ENCODE results near the gene NUDT1.

The NUDT1 gene

DNA sequence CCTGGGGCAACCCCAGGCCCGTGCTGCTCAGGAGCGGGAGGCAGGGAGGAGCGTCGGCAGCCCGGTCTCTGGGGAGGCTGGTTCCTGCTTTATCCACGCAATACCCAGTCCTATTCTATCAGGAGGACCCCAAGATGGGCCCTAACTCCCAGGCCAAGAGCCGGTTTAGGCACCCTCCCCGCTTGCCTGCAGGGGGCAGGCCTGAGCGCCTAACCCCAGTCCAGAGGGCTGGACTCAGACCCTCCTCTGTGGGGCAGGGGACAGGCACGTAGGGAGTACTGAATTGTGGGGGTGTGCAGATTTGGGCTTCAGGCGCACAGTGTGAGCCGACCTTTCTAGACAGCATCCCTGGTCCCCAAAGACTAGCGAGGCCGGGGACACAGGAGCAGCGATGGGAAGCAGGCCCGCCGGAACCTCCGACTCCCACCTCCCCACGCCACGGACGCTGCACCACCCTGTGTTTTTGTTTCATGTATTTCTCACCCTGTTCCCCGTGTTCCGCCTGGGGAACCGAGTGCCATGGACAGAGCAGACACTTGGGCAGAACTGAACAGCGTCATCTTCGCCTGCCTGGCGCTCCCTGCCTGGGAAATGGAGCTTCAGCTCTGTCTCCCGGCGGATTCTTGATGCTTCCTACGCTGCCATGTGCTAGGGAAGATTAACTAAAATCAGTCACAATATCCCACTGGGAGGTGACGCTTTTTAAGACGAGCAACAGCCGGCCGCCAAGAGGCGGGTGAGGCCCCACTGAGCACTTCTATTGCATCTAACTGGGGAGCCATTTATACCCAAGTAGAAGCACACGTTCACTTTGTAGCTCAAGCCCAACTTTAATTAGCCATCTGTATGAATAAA, 5.3 kb downstream of the NUDT1 start:
- Histone ChIP-seq H3K36me3 (ENCODE audit: control insufficient read depth, insufficient read depth, low read length) (no peaks in the 10 kb centered on the region), H3K4me1 (ENCODE audit: control insufficient read depth, insufficient read depth, low read length, poor library complexity, severe bottlenecking) (peaks cover 15% of the 10 kb centered on the region)
- DNase-seq, result no peak

DNA sequence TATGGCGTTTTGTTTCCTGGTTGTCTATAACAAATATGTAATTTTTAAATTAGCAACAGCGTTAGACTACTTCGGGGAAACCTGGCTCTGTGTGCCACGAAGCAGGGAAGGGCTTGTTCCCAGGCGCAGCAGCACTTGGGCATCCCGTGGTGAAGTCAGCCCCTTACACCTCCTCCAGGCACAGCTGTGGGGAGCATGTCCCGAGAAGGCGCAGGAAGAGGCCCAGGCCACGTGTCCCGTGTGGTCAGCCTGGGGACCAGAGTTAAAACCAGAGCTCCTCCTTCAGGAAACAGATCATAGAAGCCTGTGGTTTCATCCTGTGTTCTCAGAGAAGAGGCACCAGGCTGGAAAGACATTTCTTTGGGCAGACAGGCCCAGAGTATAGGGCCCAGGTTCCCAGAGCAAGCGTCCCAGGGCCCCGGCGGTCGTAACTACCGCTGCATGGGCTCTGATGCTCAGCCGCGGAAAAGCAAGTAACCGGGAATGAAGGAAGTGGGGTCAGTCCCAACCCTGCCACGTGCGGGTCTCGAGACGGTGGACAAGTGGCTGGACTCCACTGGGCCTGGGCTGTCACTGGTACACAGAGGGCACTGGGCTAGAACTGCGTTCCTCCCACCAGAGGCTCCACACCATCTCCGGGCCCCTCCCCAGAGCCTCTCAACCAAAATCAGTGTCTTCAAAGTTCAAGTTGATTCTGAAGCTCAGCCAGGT, 7.1 kb downstream of the NUDT1 start:
- no peaks in the 10 kb centered on the region for H3K27me3 ChIP-seq (replicated peaks; ENCODE audit: control insufficient read depth, insufficient read depth, low read length, poor library complexity, severe bottlenecking)
- no peaks in the 10 kb centered on the region for H3K9me3 ChIP-seq (ENCODE audit: control insufficient read depth, low read length)
- H3K27ac ChIP-seq (ENCODE audit: insufficient read depth, low read length, poor library complexity, severe bottlenecking), result no peak overlapping the region
- no peaks in the 10 kb centered on the region for H3K36me3 ChIP-seq (ENCODE audit: control insufficient read depth, insufficient read depth, low read length)
- DNase-seq, result no peak
- peaks cover 12% of the 10 kb centered on the region for H3K4me1 ChIP-seq (ENCODE audit: control insufficient read depth, insufficient read depth, low read length, poor library complexity, severe bottlenecking)
- no peak overlapping the region for H3K4me3 ChIP-seq (ENCODE audit: insufficient read depth, low read depth, low read length, poor library complexity, severe bottlenecking)

More for the DNA sequence above, 5.3 kb downstream of the NUDT1 start:
- no peak overlapping the region for H3K27ac ChIP-seq (ENCODE audit: insufficient read depth, low read length, poor library complexity, severe bottlenecking)
- no peaks in the 10 kb centered on the region for H3K27me3 ChIP-seq (replicated peaks; ENCODE audit: control insufficient read depth, insufficient read depth, low read length, poor library complexity, severe bottlenecking)
- no peak overlapping the region for H3K4me3 ChIP-seq (ENCODE audit: insufficient read depth, low read depth, low read length, poor library complexity, severe bottlenecking)
- no peaks in the 10 kb centered on the region for H3K9me3 ChIP-seq (ENCODE audit: control insufficient read depth, low read length)

DNA sequence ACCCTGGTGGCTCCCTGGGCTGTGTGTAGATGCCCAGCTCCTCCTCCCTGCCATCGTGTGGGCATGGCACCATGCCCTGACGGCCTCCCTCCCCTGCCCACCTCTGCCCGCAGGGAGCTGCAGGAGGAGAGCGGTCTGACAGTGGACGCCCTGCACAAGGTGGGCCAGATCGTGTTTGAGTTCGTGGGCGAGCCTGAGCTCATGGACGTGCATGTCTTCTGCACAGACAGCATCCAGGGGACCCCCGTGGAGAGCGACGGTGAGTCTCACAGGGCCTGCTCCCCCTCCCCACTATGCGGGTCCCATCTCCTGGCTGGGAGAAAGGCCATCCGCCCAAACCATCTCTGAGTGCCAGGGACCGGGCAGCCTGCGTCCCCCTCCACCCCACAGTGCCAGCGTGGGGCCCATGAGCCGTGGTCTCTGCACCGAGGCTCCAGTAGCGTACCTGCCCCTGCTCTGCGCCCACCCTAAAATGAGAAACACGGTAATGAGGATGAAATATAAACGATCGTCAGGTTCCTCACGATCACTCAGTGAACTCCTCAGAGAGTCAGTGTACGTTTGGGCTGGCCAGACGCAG, 7.8 kb downstream of the NUDT1 start:
- Histone ChIP-seq H3K27ac (ENCODE audit: insufficient read depth, low read length, poor library complexity, severe bottlenecking) (no peak overlapping the region), H3K4me1 (ENCODE audit: control insufficient read depth, insufficient read depth, low read length, poor library complexity, severe bottlenecking) (peaks cover 12% of the 10 kb centered on the region), H3K36me3 (ENCODE audit: control insufficient read depth, insufficient read depth, low read length) (no peaks in the 10 kb centered on the region), H3K9me3 (ENCODE audit: control insufficient read depth, low read length) (no peaks in the 10 kb centered on the region), H3K4me3 (ENCODE audit: insufficient read depth, low read depth, low read length, poor library complexity, severe bottlenecking) (no peak overlapping the region), H3K27me3 (replicated peaks; ENCODE audit: control insufficient read depth, insufficient read depth, low read length, poor library complexity, severe bottlenecking) (no peaks in the 10 kb centered on the region)
- no peak for DNase-seq

DNA sequence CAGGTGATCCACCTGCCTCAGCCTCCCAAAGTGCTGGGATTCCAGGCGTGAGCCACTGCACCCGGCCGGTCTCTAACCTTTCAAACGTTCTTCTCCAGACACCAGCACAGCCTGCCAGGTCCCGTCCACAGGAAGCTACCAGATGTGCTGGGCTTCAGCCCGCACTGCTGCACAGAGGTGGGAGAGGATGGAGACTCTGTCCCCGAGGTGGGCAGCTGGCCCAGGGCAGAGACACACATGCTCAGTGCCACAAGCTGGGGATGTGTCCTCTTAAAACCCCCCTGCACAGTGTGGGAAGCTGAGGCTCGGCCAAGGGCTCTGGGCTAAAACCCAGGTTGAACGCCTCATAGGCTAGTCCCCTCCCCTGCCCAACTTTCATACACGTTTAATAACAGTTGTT, 9.4 kb downstream of the NUDT1 start:
- Histone ChIP-seq H3K27ac (ENCODE audit: insufficient read depth, low read length, poor library complexity, severe bottlenecking) (no peak overlapping the region), H3K27me3 (replicated peaks; ENCODE audit: control insufficient read depth, insufficient read depth, low read length, poor library complexity, severe bottlenecking) (no peaks in the 10 kb centered on the region), H3K36me3 (ENCODE audit: control insufficient read depth, insufficient read depth, low read length) (no peaks in the 10 kb centered on the region), H3K4me3 (ENCODE audit: insufficient read depth, low read depth, low read length, poor library complexity, severe bottlenecking) (no peak overlapping the region), H3K4me1 (ENCODE audit: control insufficient read depth, insufficient read depth, low read length, poor library complexity, severe bottlenecking) (peaks cover 12% of the 10 kb centered on the region), H3K9me3 (ENCODE audit: control insufficient read depth, low read length) (no peaks in the 10 kb centered on the region)
- DNase-seq, result no peak

DNA sequence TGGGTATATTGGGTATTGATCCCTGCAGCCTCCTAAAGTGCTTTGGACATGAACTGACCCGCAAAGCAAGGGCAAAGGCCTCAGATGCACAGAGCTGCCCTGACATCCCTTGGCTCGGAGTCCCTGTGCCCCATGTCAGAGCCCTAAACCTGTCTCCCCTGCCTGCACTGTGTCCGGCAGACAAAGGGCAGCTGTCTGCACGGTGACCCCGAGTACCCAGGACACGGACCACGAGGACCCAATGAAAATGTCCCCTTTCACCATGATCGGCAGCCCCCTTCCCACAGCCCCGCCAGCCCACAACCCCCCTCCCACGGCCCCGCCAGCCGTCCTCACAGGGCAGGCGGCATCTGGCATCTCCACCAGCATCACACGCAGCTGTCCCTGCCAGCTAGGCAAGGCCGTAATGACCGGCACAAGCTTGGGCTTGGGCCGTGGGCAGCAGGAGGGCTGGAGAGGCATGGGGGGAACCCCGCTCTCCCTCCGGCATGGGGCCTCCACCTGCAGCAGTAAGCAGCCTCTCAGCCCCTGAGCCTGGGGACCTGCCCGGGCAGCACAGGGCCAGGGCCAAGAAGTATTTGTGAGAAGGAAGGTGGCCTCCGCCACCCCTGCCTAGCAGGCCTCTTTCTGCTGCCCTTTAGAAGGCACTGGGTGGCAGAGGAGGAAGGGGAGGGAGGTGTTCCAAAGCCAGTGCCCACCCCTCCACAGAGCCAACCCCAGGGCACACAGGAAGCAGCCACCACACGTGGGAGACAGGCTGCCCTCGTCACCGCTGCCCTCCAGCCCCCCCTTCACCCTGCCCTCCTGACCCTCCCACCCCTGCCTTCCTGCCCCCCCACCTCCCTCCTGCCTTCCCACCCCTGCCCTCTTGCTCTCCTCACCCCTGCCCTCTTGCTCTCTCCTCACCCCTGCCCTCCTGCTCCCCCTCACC, 10.1 kb downstream of the NUDT1 start:
- H3K4me1 ChIP-seq (ENCODE audit: control insufficient read depth, insufficient read depth, low read length, poor library complexity, severe bottlenecking), result peaks cover 12% of the 10 kb centered on the region
- no peaks in the 10 kb centered on the region for H3K27me3 ChIP-seq (replicated peaks; ENCODE audit: control insufficient read depth, insufficient read depth, low read length, poor library complexity, severe bottlenecking)
- no peak overlapping the region for H3K4me3 ChIP-seq (ENCODE audit: insufficient read depth, low read depth, low read length, poor library complexity, severe bottlenecking)
- DNase-seq, result no peak
- H3K9me3 ChIP-seq (ENCODE audit: control insufficient read depth, low read length), result no peaks in the 10 kb centered on the region
- H3K36me3 ChIP-seq (ENCODE audit: control insufficient read depth, insufficient read depth, low read length), result peaks cover 3% of the 10 kb centered on the region
- no peak overlapping the region for H3K27ac ChIP-seq (ENCODE audit: insufficient read depth, low read length, poor library complexity, severe bottlenecking)

DNA sequence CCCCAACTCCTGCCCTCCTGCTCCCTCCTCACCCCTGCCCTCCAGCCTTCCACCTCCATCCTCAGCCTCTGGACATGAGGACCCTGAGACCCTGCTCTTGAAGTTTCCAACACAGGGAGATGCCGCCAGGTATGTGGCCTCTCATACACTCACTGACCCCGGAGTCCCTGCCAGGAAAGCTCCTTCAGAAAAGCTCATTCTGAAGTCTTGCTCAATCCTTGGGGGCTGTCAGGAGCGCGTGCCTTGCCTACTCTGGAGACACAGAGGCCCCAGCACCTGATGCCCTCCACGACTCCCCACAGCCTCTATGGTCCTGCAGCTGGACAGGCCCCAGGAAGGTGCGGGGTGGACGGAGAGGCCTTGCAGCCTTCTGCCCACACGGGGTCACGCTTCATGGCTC, 11.0 kb downstream of the NUDT1 start:
- Histone ChIP-seq H3K9me3 (ENCODE audit: control insufficient read depth, low read length) (no peaks in the 10 kb centered on the region), H3K36me3 (ENCODE audit: control insufficient read depth, insufficient read depth, low read length) (peaks cover 3% of the 10 kb centered on the region), H3K27ac (ENCODE audit: insufficient read depth, low read length, poor library complexity, severe bottlenecking) (no peak overlapping the region), H3K4me3 (ENCODE audit: insufficient read depth, low read depth, low read length, poor library complexity, severe bottlenecking) (no peak overlapping the region), H3K27me3 (replicated peaks; ENCODE audit: control insufficient read depth, insufficient read depth, low read length, poor library complexity, severe bottlenecking) (no peaks in the 10 kb centered on the region), H3K4me1 (ENCODE audit: control insufficient read depth, insufficient read depth, low read length, poor library complexity, severe bottlenecking) (peaks cover 12% of the 10 kb centered on the region)
- no peak for DNase-seq

DNA sequence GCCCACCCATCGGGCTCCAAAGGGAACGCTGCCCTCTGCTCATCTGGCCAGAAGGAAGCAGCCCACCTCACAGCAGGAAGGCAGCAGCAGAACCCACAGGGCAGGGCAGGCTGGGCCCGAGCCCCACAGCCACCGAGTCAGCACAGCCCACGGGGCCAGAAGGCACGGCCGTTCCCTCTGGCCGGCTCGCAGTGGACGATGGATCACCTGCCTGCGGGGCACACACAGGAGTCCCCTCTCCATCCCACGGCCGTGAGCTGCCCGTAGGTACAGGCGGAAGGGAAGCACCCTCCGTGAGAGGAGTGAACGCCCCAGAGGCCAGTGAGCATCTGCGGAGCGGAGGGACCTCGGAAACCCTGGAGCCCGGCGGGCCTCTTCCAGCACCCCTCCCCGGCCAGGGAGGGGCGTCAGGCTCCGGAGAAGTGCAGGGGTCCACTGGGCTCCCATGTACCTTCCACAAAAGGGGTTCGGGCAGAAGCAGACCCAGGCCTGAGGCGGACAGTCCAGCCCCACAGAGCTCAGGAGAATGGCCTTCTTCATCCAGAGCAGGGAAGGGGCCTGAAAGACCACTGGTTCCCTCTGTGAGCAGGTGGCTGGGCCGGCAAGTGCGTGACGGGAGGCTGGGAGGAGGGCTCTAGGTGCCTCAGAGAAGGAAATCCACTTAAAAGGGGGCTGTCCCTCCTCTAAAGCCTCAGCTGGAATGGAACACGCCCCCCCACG, 11.7 kb downstream of the NUDT1 start:
- Histone ChIP-seq H3K4me1 (ENCODE audit: control insufficient read depth, insufficient read depth, low read length, poor library complexity, severe bottlenecking) (peaks cover 10% of the 10 kb centered on the region), H3K4me3 (ENCODE audit: insufficient read depth, low read depth, low read length, poor library complexity, severe bottlenecking) (no peak overlapping the region), H3K27me3 (replicated peaks; ENCODE audit: control insufficient read depth, insufficient read depth, low read length, poor library complexity, severe bottlenecking) (no peaks in the 10 kb centered on the region), H3K9me3 (ENCODE audit: control insufficient read depth, low read length) (no peaks in the 10 kb centered on the region), H3K27ac (ENCODE audit: insufficient read depth, low read length, poor library complexity, severe bottlenecking) (no peak overlapping the region), H3K36me3 (ENCODE audit: control insufficient read depth, insufficient read depth, low read length) (peaks cover 3% of the 10 kb centered on the region)
- no peak for DNase-seq

DNA sequence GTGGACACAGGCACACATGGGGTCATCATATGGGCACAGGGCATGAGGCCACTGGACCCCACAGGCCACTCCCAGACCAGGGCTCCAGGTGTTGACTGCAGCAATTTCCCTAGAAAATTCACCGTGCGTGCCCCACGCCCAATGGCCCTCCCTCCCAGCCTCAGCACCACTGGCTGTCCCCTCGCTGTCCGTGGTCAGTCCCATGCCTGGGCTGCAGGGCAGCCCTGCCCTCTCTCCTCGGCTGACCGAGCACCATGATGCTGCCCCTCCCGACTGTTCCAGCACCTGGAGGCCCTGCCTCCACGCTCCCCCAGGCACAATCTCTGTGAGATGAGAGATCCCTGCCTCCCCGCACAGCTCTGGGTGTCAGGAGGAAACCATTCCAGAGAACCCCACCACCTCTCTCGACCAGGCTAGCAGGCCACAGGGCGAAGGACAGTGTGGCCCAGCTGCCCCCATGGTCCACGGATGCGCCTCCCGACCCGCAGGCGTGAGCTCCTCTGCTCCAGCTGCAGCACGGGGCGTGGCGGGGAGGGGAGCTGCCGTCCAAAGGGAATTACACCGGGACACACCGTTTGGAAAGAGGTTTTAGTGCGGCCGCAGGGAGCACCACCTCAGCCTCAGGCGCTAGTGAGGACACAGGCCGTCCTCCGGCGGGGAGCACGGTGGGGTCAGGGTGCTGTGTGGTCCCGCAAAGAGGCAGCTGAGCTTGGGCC, 12.6 kb downstream of the NUDT1 start:
- Histone ChIP-seq H3K9me3 (ENCODE audit: control insufficient read depth, low read length) (no peaks in the 10 kb centered on the region), H3K27ac (ENCODE audit: insufficient read depth, low read length, poor library complexity, severe bottlenecking) (no peak overlapping the region), H3K36me3 (ENCODE audit: control insufficient read depth, insufficient read depth, low read length) (peaks cover 3% of the 10 kb centered on the region), H3K27me3 (replicated peaks; ENCODE audit: control insufficient read depth, insufficient read depth, low read length, poor library complexity, severe bottlenecking) (no peaks in the 10 kb centered on the region), H3K4me3 (ENCODE audit: insufficient read depth, low read depth, low read length, poor library complexity, severe bottlenecking) (no peak overlapping the region), H3K4me1 (ENCODE audit: control insufficient read depth, insufficient read depth, low read length, poor library complexity, severe bottlenecking) (peaks cover 3% of the 10 kb centered on the region)
- no peak for DNase-seq
